GM19193 (cell line): ENCODE measurements around the gene LMO2.

Source experiments
- POLR2A ChIP-seq: IDR thresholded peaks from 4 replicates; pipeline ENCODE4 v1.6.1; 2011; ENCODE audit not compliant: insufficient read depth, insufficient read length; ENCODE audit errors: extremely low read depth

Gene LMO2

DNA sequence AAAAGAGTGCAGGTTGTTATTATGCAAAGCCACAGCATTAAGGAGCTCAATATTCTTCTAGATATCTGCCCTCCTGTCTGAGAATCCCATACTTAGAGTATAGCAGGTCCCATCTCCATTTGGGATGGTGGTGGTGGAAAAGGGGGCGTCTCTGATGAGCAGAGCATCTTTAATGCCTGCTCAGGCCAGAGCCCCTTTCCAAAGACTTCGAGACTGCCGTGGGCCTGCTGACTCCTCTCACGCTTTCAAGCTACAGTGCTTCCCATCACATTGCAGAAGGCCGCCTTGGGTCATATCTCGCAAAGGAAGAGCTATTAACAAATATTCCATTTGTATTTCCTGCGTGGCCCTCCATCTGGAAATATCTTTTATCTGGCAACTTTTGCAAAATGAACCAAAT is 10.9 kb downstream of the LMO2 start:
- TF ChIP-seq POLR2A: no peak

DNA sequence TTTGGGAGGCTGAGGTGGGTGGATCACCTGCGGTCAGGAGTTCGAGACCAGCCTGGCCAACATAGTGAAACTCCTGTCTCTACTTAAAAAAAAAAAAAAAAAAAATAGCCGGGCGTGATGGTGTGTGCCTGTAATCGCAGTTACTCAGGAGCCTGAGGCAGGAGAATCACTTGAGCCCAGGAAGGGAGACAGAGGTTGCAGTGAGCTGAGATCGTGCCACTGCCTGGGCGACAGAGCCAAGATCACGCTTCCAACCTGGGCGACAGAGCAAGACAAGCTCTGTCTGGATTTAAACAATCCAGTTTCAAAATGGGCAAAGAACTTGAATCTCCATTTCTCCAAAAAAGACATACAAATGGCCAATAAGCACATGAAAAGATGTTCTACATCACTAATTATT is 12.5 kb downstream of the LMO2 start:
- TF ChIP-seq POLR2A: no peak

DNA sequence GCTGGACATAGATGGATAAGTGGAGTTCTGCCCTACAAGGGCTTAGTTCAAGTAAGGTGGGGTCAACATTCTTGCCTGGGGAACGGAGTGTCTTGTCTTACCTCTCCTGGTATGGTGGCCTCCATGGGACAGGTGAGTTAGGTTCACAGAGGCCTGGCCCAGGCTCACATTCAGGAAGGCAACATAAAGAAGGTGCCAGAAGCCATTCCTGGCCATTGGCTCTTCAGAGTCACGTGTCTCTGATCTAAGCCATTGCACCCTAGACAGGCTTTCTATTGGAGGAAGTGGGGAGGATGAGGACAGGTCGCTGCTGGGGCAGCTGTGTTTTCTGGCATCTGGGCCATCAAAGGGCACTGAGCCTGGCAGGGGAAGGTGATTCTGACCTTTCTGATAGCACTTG is 14.8 kb downstream of the LMO2 start:
- TF ChIP-seq POLR2A: no peak

DNA sequence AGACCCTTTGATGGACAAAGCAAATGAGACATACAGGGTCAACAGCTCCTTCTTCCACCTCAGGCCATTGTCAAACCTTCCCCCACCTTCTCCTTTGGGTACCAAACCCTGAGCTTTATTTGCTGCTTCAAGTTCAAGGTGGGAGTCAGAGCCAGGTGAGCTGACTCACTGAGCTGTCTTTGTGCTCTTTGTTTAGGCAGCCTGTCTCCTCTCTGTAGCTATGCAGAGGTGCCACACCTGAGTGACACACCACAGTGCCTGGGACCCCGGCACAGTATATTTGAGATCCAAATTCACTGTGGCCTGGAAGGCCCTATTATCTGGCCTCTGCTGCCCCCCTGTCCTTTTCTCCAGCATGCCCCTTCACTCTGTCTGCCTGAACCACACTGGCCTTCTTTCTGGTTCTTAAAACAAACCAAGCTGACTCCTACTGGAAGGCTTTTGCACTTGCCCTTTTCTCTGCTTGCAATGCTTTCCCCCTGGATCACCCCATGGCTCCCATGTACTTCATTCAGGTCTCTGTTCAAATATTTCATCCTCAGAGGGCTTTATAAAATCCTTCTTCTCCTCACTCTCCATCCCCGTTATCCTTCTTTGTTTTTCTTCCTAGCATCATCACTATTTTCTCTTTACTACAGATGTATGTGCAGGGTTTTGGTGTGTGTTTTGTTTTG is 16.1 kb downstream of the LMO2 start:
- TF ChIP-seq POLR2A: no peak

DNA sequence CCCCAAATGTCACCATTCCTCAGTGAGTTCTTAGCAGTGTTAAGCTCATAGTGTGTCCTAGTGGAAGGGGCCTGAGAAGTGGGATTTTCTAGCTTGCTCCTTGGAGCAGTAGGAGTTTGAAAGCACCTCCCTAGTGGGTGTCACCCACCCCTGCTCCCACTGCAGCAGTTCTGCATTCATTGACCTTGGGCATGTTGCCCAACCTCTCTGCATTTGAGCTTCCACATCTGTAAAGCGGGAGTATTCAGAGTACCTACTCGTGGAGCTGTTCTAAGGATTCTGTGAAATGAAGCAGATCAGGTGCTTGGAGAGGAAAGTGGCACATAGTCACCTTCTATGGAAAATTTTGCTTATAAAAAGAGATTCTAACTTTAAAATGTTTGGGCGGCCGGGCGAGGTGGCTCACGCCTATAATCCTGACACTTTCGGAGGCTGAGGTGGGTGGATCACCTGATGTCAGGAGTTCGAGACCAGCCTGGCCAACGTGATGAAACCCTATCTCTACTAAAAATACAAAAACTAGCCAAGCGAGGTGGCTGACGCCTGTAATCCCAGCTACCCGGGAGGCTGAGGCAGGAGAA is 16.9 kb downstream of the LMO2 start:
- TF ChIP-seq POLR2A: no peak

DNA sequence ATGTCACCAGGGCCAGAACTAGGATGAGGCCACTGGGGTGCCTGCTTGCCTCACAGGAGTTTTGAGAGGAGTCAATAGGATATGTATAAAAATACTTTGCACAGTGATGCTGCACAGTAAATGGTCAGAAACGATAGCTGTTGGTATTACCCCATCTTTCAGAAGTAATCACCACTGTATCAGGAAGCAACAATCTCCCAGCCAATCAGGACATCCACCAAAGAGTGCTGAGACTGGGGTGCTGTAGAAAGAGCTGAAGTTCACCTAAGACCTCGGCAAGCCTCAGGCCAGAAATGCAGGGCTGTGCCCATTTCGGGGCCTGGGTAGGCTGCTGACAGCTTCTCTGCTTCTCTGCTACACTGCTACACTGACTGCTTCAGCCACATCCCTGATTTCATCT is 17.4 kb downstream of the LMO2 start:
- no peak for TF ChIP-seq POLR2A

DNA sequence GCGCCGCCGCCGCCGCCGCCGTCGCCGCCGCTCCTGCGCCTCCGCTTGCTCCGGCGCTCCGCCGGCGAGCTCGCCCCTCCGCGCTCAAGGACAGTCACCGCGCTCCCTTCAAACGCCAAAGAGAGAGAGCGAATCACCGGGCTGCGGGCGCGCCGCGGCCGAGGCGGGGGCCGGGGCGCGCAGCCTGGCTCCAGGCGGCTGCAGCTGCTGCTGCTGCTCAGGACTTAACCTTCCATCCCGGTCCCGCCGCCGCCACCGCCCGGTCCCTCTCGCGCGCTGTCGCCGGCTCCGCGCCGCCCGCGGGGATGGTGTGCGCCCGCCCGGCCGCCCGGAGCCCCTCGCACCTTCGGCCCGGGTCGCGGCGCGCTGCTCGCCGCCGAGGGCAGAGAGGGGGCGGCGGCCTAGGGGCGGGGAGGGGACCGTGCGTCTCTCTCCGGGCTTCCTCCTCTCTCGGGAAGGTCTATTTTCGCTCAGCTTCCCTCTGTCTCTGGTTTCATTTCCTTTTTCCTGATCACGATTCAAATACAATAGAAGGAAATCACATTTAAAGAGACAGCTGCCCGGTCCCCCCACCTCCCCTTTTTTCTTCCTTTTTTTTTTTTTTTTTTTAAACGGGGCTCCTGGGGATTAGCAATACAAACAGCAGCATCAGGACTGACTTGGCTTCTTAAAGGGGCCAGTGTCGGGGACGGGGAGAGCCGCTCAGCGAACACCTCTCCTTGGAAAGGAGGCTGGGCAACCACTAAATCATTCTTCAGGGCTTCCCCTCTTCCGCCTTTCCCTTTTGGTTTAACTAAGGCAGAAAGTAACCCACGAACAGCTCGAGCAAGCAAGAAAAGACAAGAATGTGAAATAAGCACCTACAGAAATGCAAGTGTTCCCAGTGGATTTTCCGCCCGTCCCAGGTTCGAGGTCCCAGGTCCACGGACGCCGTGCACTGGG is 22.1 kb downstream of the LMO2 start:
- TF ChIP-seq POLR2A: no peak

DNA sequence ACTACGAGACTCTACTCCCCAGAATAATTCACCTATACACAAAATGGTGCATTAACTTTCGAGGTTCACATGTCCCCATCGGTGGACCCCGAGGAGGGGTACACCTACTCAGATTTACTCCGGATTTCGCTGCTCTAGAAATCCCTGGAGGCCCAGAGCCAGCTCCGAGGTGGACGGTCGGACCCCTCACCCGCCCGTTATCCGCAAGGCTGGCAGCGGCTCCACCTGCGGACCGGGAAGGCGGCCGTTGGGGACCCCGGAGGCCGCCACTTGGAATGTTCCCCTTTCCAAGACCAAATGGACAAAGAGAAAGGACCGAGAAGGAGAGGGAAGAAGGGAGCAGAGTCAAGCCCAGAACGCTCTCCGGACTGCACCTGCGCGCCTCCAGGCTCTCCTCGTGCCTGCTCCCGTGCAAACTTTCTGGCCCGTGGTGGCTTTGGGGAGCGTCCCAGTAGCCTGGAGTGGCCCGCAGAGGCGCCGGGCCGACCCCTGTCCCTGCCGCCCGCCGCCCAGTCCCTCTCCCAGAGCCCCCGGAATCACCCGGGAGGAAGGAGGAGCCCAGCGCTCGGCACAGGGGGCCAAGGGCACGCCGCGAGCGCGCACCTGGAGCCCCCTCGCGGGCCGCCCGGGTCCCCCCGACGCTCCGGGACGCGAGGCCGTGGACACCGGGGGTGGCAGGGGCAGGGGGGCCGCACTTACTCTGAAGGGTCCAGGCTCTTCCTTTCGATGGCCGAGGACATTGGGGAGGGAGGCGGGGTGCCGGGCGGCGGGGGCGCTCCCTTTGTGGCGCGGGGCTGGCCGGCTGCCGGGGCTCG is 23.0 kb downstream of the LMO2 start:
- TF ChIP-seq POLR2A: no peak

DNA sequence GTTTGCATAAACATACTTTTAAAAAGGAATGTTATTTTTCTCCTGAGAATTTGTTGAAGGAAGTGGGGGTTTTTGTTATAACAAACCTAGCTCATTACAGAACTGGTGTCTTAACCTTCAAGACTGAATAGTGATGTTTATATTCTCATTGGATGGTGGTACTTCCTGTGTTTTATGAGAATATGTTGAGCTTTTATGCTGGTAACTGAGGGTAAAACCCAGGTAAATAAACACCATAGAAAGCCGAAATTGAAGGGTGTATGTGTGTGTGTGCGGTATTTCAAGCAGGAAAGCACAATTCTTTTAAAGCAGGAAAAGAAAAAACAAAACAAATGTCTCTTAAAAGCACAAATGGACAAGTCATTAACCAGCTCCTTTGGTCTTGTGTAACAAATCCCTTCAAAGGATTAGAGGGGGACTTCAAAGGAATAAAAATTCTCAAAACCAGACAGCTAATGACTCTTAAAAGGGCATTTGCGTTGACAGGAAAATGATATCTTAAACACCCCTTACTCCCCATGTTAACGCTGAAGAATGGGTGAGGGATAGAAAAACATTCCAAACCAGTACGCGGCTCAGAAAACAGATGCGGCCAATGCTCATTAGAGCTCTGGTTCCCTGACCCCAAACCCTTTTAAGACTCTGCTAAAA is 23.8 kb downstream of the LMO2 start:
- TF ChIP-seq POLR2A: no peak

DNA sequence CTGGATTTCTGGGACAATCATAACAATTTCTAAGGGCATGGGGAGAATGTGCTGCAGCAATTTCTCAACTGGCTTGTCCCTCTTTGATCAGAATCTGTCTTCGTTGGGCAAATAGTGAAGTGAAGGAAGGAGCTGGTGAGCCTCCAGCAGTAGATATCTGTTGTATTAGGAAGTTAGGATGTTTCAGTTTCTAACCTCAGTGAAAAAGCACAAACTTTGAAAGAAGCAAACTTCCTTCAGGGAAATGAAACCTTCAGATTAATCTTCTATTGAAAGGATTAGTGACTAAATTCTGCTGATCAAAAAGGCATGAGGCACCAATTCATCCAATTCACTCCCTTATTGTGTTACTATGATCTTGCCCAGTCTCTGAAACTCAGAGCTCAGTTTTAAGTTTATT is 24.3 kb downstream of the LMO2 start:
- no peak for TF ChIP-seq POLR2A

DNA sequence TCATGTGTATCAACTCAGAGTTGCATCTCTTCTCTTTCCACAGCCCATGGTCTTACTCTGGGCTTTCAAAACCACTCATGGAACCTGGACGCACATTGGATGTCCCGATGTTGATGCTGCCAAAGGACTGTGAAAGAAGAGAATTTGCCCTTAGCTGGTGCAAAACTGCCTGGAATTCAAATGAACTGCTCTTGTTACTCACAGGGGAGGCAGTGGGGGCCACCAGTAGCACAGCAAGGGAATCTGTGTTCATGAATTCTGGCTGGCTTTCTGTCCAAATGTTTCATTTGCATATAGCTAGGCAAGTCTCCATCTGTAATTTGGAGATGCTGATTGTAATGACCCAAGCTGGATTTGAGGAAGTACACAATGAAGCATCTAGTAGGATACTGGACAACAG is 24.9 kb downstream of the LMO2 start:
- no peak for TF ChIP-seq POLR2A

DNA sequence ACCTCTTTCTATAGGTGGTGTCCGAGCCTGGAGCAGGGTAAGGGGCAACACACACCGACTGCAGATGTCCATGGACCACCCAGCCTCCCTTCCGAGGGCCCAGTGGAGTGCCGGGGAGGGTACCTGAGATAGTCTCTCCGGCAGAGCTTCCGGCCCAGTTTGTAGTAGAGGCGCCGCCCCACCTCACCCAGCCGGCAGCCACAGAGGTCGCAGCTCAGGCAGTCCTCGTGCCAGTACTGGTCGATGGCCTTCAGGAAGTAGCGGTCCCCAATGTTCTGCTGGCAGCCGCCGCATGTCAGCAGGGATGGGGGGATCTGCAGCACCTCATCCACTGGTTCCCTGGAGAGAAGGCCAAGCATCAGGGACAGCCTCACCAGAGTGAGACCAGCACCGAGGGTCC is 27.4 kb downstream of the LMO2 start:
- TF ChIP-seq POLR2A: no peak

DNA sequence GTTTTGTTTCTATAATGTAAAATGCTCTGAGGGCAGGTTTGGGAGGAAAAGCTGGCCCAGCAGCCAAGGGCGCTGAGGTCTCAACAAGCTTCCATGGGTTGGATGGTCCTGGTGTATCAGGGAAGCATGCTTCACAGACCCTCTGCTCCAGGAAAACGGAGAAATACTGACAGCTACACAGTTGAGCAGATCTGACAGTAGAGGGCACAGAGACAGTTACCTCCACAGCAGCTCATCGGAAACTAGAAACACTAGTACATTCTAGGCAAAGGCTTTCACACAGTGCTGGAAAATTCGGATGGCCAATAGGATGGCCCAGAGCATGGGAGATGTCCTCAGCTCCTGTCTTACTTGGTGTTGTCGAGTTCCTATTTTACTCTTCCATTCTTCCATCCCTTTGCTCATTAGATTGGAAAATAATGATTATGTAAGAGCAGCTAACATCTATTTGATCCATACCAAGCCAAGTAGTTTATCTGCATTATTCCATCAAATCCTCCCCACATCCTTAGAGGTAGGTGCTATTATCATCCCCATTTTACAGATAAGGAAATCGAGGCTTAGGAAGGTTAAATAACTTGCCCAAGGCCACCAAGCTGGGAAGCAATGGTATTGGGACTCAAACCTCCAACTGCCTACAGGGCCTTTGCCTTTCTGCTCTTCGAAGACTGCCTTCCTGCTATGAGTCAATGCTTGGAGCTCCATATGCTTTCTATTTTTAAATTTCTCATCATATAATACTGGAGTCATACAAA is 28.3 kb downstream of the LMO2 start:
- TF ChIP-seq POLR2A: no peak
